KOPT-K1 (cell line): ENCODE results near the gene DNAH1.

ENCODE experiments used
- H3K27ac ChIP-seq: fragments of 200-600 bp; sonication (generic); 2 replicates; pipeline ENCODE4 v1.5.1; 2016; ENCODE audit warnings: antibody characterized with exemption, mild to moderate bottlenecking, low read depth, low read length; ENCODE audit not compliant: poor library complexity, severe bottlenecking
- H3K36me3 ChIP-seq: fragments of 200-600 bp; sonication (generic); 2 replicates; pipeline ENCODE4 v1.5.1; 2017; ENCODE audit warnings: antibody characterized with exemption, mild to moderate bottlenecking, low read length, moderate library complexity; ENCODE audit not compliant: insufficient read depth
- H3K9me3 ChIP-seq: fragments of 200-600 bp; sonication (generic); 2 replicates; pipeline ENCODE4 v1.5.1; 2017; ENCODE audit warnings: antibody characterized with exemption, low read length, mild to moderate bottlenecking; ENCODE audit not compliant: insufficient read depth, poor library complexity, severe bottlenecking

DNAH1 gene

DNA sequence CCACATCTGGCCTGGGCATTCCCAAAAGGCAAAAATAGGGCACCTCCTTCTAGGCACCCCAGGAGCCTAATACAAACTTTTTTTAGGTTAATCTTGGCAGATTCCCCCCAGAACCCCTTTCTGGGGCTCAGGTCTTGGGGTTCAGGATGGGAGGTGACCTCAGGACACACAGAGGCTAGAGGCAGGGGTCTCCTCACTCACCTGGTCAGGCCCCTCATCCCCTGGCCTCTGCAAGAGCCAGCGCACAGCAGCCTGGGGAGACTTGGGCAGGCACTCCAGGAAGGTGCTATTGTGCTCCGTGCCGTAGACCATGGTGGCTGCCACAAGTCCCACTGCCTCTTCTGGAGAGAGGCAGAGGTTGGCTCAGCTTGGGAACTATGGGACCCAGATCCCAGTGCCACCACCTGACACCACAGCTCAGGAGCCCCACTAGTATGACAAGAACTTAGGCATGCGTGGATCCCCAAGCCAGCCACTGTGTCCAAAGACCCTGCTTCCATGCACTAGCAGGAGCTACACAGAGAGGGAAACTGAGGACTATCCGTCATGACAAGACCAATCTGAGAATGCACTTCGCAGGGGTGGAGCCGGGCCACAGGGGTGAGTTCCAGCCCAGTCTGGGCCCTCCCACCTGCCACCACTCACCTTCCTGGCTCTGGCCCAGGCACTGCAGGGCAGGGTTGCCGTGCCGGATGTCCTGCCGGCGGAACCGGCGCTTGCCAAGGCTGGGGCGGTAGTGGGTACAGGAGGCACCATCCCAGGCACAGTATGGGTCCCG lies 121.4 kb downstream of the DNAH1 start:
- no peaks in the 10 kb centered on the region for H3K9me3 ChIP-seq
- H3K36me3 ChIP-seq: no peaks in the 10 kb centered on the region

DNA sequence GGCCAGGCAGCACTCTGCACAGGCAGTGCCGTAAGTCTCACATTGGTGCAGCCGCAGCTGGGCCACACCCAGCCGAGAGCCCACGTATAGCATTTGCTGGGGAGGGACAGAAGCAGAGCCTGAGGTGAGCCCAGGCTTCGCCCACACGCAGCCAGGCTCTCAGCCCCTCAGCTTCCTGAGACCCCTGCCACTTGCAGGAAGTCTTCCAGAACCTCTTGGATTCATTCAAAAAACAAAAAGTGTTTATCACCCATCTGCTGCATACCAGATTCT lies 121.9 kb downstream of the DNAH1 start:
- Histone ChIP-seq H3K27ac (no peak overlapping the region), H3K9me3 (no peaks in the 10 kb centered on the region), H3K36me3 (no peaks in the 10 kb centered on the region)

More for the DNA sequence above, 121.4 kb downstream of the DNAH1 start:
- no peak overlapping the region for H3K27ac ChIP-seq

DNA sequence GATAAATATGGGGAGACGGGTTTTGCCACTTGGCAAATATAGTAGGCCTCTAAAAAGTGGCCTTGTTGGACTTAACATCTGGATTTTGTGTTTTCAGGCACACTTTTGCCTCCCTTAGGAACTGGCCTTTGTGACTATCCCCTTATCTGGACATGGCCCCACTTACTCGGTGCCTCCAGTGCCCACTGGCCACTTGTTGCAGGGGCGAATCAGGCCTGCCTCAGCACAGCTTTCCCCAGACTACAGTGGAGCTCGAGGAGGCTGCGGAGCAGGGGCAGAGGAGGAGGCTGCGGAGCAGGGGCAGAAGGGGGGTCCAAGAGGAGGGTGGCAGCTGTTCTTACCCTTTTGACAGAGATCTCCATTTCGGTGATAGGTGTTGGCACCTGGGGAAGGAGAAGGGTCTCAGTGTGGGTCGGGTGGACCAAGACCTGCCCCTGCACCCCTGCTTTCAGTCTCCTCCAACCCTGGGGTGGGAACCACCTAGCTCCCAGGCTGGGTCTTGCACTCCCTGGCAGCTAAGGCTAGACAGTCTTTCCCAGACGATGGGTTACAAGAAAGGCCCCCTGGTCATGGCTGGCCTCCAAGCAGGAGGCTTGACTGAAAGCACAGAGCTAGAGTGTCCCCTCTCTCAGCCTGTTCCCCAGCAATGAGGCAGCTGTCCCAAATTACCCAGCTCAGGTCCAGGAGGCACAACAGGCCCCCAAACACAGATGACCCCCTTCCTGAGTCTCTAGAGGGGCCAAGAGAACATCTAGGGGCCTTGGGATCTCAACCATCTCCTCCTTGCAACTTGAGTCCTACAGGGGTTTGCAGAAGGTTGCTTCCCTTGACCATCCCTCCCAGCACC lies 122.7 kb downstream of the DNAH1 start:
- Histone ChIP-seq H3K9me3 (no peaks in the 10 kb centered on the region), H3K27ac (no peak overlapping the region), H3K36me3 (no peaks in the 10 kb centered on the region)

DNA sequence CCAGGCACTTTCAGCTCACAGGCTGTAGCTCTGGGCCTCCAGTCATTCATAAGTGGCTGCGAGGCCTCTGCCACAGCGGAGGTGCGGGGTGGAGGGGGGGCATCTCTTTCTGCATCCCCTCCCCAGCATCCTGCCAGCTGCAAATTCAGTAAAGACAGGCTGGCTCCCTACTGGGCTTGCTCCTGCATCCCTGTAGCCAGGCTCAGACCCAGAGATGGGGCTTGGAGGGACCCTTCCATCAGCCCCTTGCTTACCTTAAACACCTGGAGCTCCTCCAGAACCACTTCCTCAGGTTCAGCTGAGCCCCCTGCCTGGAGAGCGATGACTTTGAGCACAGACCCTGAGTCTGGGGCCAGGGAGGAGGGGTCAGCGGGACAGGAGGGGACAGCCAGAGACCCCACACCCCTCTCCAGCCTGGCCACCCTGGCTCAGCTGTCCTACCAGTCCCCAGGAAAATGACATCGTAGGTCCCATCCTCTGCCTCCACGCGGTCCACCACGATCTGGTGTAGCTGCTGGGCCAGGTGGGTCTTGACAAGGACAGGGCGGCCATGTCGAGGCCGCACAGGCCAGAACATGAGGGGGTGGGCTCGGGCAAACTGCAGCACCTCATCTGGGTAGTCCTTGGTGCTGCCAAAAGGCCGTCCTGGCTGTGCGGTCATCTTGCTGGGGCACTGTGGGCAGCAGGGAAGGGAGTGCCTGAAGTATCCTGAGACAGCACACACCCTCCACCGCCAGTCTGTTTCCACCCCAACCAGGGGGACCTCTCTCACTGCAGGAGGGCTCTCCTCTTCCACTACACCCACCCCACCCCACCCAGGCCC lies 123.5 kb downstream of the DNAH1 start:
- no peaks in the 10 kb centered on the region for H3K9me3 ChIP-seq
- no peak overlapping the region for H3K27ac ChIP-seq
- H3K36me3 ChIP-seq: no peaks in the 10 kb centered on the region

DNA sequence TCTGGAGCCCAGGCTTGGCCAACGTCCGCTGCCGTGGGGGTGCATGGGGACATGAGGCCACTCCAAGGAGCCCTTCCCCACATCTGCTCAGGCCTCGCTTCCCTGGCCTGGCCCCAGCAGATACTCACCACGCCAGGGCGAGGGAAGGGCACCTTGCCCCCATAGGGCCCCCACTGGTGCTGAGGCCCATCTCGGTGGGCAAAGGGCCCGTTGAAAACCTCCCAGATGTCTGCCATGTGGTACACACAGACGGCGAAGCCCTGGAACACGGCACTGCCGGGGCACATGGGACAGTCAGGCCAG lies 124.1 kb downstream of the DNAH1 start:
- H3K36me3 ChIP-seq: no peaks in the 10 kb centered on the region
- H3K9me3 ChIP-seq: no peaks in the 10 kb centered on the region
- no peak overlapping the region for H3K27ac ChIP-seq

DNA sequence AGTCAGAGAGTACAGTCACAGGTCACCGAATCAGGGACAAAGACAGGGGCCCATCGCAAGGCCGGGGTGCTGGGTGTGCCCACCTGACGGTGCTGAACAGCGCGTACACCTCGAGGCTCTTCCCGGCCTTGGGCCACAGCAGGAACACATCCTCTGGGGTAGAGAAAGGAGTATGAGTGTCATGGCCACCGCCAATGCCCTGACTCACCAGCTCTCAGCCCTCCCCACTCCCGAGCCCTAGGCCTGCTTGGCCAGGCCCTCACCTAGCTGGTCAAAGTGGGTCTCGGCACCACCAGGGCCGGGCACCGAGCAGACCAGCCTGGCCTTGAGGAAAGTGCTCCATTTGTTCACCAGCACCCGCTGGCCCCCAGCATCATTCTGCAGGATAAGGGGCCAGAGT lies 124.6 kb downstream of the DNAH1 start:
- Histone ChIP-seq H3K9me3 (no peaks in the 10 kb centered on the region), H3K27ac (no peak overlapping the region), H3K36me3 (no peaks in the 10 kb centered on the region)

DNA sequence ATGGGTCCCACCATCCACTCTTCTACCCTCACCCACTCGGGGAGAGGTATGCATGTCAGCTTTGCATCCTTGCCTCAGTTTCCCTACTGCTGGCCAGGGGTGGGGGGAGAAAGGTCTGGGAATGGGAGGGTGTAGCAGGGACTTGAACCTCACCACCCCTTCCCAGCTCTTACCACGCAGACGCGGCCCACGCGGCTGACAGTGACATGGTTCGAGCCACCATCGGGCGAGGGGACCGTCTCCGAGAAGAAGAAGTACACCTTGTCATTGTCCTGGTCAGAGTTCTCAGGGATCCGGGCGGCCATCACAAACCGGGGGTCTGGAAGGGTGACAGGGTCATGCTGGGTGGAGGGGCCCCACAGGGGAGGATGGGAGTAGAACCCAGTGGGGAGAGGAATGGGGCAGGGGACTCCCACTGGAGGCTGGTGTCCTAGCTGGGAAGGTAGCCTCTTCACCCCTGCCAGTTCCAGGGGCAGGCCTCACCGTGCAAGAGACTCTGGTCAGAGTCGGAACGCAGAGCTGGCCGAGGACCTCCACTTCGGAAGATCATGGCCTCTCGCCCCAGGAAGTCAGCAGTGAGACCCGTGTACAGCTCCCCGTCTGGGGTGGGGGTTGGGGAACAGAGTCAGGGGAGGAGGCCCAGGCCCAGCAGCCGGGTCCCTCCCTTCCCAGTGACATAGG lies 125.1 kb downstream of the DNAH1 start:
- Histone ChIP-seq H3K27ac (no peak overlapping the region), H3K36me3 (no peaks in the 10 kb centered on the region), H3K9me3 (no peaks in the 10 kb centered on the region)

DNA sequence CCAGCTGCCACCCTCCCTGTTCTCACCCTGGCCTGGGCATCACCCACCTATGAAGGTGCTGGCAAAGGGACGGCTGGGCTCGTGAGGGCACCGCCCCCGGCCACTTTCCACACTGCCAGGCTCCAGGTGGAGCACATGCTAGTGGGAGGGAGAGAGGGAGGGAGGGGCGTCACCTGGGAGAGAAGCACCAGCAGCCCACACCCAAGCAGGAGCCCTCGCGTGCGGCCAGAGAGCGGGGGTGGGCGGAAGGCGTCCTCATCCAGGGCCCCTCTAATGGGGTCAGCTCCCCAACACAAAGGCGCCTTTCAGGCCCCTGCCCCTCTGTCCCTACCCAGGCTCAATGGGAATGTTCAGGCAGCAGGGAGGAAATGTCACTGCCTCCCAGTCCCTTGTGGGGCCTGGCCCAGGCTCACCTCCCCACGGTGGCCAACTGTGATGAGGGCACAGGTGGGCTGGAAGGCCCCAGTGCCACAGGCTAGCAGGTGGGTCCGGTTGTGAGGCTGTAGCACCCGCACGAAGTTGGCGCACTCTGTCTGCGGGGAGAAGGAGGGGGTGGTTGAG lies 125.7 kb downstream of the DNAH1 start:
- Histone ChIP-seq H3K36me3 (no peaks in the 10 kb centered on the region), H3K27ac (no peak overlapping the region), H3K9me3 (no peaks in the 10 kb centered on the region)

DNA sequence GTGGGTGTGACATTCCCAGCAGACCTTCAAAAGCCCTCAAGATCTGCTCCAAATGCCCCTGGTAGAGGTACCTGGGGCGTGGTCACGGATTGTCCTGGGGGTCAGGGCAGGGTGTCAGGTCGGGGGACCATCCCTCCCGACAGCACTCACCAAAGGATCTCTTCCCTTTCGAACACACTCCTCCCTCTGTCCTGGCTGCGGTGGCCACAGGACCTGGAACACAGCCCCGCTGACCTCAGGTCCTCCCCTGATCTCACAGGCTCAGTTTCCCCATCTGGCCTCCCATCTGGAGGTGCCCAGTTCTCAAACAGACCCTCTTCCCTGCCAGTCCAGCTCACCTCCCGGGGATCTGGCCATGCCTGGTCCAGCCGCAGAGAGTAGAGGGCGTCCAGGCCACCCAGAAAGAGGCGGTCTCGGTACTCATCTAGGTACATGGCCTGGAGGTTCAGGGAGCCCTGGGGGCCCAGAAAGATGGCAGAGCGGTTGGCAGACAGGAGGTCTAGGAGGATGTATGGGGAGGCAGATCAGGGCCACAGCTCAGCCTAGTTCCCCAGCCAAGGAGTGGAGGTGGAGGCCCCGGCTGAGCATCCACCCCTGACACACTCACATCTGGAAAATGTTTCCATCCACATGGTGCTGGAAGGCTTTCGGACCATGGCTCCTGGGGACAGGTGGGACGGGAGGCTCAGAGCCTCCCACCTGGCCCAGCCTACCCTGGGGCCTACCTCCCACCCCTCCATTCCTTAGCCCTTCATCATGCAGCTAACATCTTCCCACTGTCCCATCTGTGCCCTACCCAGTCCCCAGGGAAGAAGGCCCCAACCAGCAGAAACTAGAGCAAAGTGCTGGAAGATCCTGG lies 126.5 kb downstream of the DNAH1 start:
- Histone ChIP-seq H3K27ac (no peak overlapping the region), H3K9me3 (no peaks in the 10 kb centered on the region), H3K36me3 (no peaks in the 10 kb centered on the region)

DNA sequence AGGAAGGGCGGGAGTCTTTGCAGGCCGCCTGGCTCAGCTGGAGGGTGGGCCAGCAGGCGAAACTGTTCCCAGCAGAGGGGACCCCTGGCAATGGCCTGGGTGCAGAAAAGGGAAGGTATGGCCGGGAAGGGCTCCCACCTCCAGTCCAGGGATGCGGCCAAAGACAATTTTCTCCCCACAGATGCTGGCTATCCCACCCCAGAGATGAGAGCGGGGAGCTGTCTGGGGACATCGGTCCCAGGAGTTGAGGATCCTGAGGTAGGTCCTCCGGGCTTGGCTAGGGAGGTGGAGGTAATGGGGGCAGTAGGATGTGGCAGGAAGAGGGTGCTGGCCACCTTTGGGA lies 127.1 kb downstream of the DNAH1 start:
- H3K27ac ChIP-seq: no peak overlapping the region
- H3K9me3 ChIP-seq: no peaks in the 10 kb centered on the region
- no peaks in the 10 kb centered on the region for H3K36me3 ChIP-seq

DNA sequence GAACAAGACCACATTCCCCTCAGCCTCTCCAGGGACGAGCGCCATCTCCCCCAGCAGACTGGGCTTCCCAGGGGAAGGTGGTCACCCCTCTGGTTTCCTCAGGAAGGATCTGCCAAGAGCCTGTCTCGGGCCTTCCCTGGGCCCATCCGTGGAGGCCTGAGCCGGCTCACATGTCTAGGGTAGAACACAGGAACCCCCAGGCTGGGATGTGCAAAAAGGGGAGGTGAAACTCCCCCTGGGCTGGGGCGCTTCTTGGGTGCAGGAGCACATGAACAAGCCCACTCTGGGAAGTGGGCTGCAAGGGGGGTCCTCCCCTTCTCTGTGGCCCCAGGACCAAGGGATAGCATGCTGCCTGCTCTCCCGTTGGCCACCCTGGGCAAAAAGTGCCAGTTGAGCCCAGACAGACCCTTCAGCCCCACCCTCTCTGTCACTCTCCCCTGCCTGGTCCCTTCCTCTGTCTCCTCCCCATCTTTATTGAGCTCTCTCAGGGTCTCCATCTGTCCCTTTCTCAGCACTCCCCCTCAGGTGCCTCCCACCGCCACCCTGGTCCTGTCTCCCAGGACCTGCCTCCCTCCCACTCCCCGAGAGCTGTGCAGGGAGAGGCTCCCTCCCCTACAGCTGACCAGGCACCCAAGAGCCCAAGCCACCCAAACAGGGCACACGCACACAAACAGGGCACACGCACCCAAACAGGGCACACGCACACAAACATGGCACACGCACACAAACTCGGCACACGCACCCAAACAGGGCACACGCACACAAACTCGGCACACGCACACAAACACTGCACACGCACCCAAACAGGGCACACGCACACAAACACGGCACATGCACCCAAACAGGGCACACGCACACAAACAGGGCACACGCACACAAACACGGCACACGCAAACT lies 127.9 kb downstream of the DNAH1 start:
- H3K9me3 ChIP-seq: no peaks in the 10 kb centered on the region
- no peaks in the 10 kb centered on the region for H3K36me3 ChIP-seq
- no peak overlapping the region for H3K27ac ChIP-seq

DNA sequence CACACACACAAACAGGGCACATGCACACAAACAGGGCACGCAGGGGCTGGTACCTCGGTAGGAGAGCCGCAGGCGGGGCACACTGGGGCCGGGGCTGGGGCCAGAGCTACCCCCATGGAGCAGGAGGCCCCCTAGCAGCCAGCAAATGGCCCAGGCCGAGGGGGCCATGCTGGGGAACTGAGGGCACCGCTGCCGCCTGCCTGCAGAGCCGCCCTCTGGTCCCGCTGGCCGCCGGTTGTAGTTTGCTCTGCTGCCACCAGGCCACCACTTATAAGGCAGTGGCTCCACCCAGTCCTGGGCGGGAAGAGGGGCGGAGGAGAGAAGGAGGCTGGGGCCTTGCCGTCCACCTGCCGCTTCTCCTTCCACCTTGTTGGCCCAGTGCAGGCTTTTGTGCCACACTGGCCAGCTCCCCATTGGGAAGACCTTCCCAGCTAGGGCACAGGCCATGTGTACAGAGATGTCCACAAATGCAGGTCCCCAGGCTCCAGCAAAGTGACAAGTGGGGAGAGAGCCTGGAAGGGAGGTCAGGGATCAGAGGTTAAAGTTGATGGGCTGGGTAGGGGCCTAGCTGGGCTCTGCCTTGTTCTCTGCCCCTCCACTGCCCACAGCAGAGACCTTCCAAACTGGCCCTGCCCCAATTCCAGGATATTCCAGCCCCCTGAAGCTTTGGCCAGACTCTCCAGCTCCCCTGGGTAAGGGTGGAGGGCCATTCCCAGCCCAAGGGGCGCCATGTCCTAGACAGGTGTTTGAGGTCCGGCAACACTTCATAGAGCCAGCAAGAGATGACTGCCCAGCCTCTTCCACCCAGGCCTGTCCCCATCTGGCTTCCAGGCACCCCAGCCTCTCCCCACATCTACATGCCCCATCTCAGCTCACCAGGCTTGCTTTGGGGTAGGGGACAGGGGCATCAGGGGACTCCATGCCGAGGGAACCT lies 129.0 kb downstream of the DNAH1 start, which contains the start of gene SEMA3G:
Gene SEMA3G, minus strand, starts transcription at position 244 of the 934 bp plus-strand sequence. Its CDS starts 76 bp downstream, at position 168.
- no peaks in the 10 kb centered on the region for H3K9me3 ChIP-seq
- H3K27ac ChIP-seq: no peak within 1 kb of the TSS
- no peaks in the 10 kb centered on the region for H3K36me3 ChIP-seq
